Stimulated activated CD4-positive, alpha-beta T cell treated with anti-CD3 and anti-CD28 coated beads, Interleukin-1b, Interleukin-23, amount 100 ng/mL, for 4 hours (primary cell): ENCODE data around the gene HDGFL2.
A peak's percentile ranks its signal among the peaks of the same experiment; 100 is the strongest.

Experiments used
- DNase-seq, 2 donors: peaks; one replicate each; pipeline ENCODE4 v3.0.0-alpha.2; 2020; ENCODE audit warnings: low read depth in 2 of 2

HDGFL2 gene

GRCh38 chr19:4471403-4472173 is 509 bp upstream of the HDGFL2 start:
- peak; percentile 87 to 94 for DNase-seq

DNA sequence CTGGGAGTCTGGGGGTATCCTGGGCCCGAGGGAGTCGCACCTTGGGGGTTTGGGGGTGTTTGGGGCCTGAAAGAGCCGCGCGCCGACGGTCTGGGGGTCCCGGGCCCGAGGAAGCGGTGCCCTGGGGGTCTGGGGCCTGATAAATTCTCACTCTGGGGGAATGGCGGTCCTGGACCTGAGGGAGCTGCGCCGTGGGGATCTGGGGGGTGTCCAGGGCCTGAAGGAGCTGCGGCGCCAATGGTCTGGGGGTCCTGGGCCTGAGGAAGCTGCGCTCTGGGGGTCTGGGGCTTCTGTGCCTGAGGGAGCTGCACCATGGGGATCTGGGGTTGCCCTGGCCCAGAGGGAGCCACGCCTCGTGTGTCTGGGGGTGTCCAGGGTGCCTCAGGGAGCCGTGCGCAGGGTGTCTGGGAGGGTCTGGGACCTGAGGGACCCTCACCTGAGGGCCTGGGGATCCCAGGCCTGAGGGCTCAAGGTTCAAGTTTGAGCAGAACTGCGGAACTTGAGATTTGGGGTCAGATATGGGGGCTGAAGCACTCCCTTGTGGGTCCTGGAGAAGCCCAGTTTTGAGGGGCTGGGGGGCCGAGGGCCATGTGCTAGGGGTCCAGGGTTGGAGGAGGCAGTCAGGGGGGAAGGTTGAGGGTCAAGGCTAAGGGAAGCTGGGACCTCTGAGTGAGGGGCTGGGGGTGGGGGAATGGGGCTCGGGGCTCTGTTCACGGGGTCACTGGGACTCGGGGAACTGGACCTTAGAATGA is 1.1 kb downstream of the HDGFL2 start:
- no peak for DNase-seq

- no peak for DNase-seq
These were observed 1.8 kb downstream of the HDGFL2 start for GRCh38 chr19:4473763-4474513.

- no peak for DNase-seq
These were observed 2.5 kb downstream of the HDGFL2 start for GRCh38 chr19:4474514-4475022.

GRCh38 chr19:4477034-4477801 is 5.1 kb downstream of the HDGFL2 start:
- DNase-seq = no peak

GRCh38 chr19:4482721-4483364 is 10.7 kb downstream of the HDGFL2 start:
- no peak for DNase-seq

GRCh38 chr19:4483385-4483784 is 11.3 kb downstream of the HDGFL2 start:
- DNase-seq = no peak

GRCh38 chr19:4487572-4487971 is 15.5 kb downstream of the HDGFL2 start:
- no peak for DNase-seq

GRCh38 chr19:4488496-4488895 is 16.4 kb downstream of the HDGFL2 start:
- DNase-seq = no peak

GRCh38 chr19:4491446-4491845 is 19.3 kb downstream of the HDGFL2 start:
- DNase-seq = no peak

DNA sequence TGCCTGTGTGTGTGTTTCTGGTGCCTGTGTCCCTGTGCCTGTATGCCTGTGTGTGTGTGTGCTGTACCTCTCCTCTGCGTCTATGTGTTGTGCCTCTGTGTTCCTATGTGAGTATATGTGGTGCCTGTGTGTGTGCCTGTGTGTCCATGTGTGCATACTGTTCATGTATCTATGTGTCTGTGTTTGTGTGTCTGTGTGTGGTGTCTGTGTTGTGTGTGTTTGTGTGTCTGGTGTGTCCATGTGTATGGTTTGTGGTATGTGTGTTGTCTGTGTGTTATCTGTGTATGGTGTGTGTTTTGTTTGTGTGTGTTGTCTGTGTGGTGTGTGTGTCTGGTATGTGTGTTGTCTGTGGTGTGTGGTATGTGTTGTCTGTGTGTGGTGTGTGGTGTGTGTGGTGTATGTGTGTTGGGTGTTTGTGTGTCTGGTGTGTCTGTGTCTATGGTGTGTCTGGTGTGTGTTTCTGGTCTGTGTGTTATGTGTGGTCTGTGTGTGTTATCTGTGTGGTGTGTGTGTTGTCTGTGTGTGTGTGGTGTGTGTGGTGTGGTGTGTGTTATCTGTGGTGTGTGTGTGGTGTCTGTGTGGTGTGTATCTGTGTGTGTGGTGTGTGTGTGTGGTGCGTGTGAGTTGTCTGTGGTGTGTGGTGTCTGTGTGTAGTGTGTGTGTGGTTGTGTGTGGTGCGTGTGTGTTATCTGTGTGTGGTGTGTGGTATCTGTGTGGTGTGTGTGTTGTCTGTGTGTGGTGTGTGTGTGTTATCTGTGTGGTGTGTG is 20.4 kb downstream of the HDGFL2 start:
- no peak for DNase-seq

DNA sequence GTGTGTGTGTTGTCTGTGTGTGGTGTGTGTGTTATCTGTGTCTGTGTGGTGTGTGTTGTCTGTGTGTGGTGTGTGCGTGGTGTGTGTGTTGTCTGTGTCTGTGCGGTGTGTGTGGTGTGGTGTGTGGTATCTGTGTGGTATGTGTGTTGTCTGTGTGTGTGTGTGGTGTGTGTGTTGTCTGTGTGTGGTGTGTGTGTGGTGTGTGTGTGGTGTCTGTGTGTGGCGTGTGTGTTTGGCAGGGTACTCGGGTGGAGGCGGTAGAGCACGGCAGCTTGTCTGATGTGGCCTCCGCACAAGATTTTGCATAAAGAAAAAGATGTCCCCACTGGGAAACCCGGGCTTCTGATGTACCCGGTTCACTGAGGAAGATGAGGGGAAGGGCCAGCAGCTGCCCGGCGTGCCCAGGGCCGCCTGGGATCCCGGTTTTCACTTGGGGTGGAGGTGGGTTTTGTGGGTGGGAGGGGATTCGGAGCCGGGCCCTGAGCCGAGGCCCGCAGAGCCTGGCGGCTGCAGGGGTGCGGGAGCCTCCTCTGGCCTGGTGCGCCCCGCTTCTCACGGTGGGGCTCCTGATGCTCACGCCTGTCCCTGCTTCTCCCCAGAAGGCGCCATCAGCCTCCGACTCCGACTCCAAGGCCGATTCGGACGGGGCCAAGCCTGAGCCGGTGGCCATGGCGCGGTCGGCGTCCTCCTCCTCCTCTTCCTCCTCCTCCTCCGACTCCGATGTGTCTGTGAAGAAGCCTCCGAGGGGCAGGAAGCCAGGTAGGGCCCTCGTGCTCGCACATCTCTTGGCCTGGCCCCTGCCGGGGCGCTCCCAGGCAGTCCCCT is 21.2 kb downstream of the HDGFL2 start:
- DNase-seq = no peak

DNA sequence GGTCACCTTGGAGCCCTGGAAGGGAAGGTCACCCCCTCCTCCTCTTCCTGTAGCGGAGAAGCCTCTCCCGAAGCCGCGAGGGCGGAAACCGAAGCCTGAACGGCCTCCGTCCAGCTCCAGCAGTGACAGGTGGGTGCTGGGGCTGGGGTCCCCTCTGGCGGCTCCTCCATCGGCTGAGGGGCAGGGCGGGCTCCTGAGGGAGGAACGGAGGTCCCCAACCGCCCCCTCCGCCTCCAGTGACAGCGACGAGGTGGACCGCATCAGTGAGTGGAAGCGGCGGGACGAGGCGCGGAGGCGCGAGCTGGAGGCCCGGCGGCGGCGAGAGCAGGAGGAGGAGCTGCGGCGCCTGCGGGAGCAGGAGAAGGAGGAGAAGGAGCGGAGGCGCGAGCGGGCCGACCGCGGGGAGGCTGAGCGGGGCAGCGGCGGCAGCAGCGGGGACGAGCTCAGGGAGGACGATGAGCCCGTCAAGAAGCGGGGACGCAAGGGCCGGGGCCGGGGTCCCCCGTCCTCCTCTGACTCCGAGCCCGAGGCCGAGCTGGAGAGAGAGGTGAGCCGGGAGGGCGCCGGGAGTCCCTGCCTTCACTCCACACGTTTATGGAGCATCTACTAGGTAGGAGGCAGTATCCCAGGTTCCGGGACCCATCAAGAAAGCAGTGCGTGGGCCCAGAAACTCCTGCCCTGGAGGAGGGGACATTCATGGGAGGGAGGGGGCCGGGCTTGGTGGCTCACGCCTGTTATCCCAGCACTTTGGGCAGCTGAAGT is 22.0 kb downstream of the HDGFL2 start:
- DNase-seq = no peak

DNA sequence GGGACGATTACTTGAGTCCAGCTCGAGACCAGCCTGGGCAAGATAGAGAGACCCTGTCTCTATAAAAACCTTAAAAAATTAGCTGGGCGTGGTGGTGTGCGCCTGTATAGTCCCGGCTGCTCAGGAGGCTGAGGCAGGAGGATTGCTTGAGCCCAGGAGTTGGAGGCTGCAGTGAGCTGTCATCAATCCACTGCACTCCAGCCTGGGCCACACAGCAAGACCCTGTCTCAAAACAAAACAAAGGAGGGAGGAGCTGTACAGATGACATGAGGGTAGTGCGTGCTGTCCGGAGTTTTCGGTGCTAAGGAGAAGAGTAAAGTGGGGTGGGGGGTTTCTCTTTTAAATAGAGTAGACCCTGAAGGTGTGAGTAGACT is 22.6 kb downstream of the HDGFL2 start:
- DNase-seq = no peak

DNA sequence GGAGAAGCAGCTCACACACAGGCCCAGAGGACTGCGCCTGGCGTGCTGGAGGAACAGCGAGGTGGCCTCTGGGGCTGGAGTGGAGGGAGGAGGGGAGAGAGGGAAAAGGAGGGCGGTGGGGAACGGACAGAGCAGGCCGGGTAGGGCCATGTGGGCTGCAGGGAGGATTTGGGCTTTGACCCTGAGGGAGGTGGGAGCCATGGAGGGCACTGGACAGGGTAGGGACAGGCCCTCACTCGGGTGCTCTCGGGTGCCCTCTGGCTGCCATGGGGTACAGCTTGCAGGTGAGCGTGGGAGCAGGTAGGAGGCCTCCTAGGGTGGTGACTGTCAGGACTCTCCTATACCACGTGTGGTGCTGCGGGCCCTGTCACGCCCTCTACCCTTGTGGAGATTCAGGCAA is 23.4 kb downstream of the HDGFL2 start:
- no peak for DNase-seq

DNA sequence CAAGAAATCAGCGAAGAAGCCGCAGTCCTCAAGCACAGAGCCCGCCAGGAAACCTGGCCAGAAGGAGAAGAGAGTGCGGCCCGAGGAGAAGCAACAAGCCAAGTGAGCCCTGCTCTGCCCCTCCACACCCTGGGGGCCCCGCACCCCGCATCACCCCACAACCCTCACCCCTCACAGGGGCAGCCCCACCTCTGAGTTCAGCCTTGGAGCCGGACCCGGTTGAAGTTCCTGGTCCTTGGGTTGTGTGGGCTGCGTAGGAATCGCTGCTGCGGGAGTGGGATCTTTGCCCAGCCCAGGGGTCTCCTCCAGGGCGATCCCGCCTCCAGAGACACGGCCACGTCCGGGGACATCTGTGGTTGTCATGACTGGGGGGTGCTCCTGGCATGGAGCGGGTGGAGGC is 24.2 kb downstream of the HDGFL2 start:
- no peak for DNase-seq

DNA sequence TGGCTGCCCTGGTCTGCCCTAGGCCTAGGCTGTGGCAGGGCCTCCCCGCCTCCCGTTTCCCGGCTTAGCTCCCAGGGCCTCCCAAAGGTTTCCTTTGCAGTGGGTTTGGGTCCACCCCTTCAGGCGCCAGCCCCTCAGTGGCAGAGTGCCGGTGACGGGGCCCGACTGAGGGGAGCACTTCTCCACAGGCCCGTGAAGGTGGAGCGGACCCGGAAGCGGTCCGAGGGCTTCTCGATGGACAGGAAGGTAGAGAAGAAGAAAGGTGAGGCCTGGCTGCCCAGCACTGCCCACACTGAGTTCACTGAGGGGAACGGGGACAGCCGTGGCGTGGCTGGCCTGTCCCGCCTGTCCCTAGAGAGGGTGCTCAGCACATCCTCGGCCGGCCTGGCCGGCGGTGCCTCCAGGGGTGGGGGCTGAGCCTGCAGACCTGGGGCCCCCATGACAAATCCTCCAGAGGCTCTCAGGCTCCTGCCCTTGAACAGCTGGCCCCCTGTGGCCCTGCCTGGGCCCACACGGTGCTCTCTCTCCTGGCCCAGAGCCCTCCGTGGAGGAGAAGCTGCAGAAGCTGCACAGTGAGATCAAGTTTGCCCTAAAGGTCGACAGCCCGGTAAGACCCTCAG is 25.8 kb downstream of the HDGFL2 start:
- no peak for DNase-seq

GRCh38 chr19:4498694-4499093 is 26.6 kb downstream of the HDGFL2 start:
- DNase-seq = no peak
